RCC 7860 (cell line): ENCODE measurements around the gene PSMA7.
A peak's percentile ranks its signal among the peaks of the same experiment; 100 is the strongest.
"Not testable (repeated sequence)": the region's sequence is repeated elsewhere in the genome, so short reads cannot be mapped to it uniquely, and the experiment has no call there.

ENCODE experiments used
- DNase-seq: peaks from one replicate; pipeline ENCODE4 v3.0.0-alpha.2; 2015; ENCODE audit warnings: low spot score
- FAIRE-seq: peaks from 2 replicates; lab custom pipeline; 2012; peaks lifted over from hg19 to GRCh38; lab: Jason Lieb, UNC

Gene PSMA7

GRCh38 chr20:62120990-62121775 lies 22.0 kb downstream of the PSMA7 start:
- DNase-seq (peak; percentile 24), FAIRE-seq (no peak)

GRCh38 chr20:62120365-62120762 lies 22.8 kb downstream of the PSMA7 start:
- no peak for DNase-seq
- no peak for FAIRE-seq

GRCh38 chr20:62119591-62120364 lies 23.4 kb downstream of the PSMA7 start:
- DNase-seq, result no peak
- no peak for FAIRE-seq

GRCh38 chr20:62119115-62119514 lies 24.1 kb downstream of the PSMA7 start:
- FAIRE-seq, result no peak
- DNase-seq, result no peak

GRCh38 chr20:62118113-62119043 lies 24.8 kb downstream of the PSMA7 start:
- no peak for FAIRE-seq
- DNase-seq, result no peak

GRCh38 chr20:62117658-62118057 lies 25.5 kb downstream of the PSMA7 start:
- FAIRE-seq (no peak), DNase-seq (no peak)

- DNase-seq (no peak), FAIRE-seq (no peak)
Measured at GRCh38 chr20:62117362-62117646, 25.9 kb downstream of the PSMA7 start.

- DNase-seq (no peak), FAIRE-seq (no peak)
Measured at GRCh38 chr20:62116558-62117361, 26.4 kb downstream of the PSMA7 start.

GRCh38 chr20:62115800-62116407 lies 27.3 kb downstream of the PSMA7 start:
- DNase-seq, FAIRE-seq: not testable (repeated sequence)

- DNase-seq (no peak), FAIRE-seq (no peak)
Measured at GRCh38 chr20:62114894-62115293, 28.3 kb downstream of the PSMA7 start.

- DNase-seq (no peak), FAIRE-seq (no peak)
Measured at GRCh38 chr20:62112368-62112767, 30.8 kb downstream of the PSMA7 start.

GRCh38 chr20:62111148-62111547 lies 32.0 kb downstream of the PSMA7 start:
- DNase-seq (no peak), FAIRE-seq (no peak)

GRCh38 chr20:62105592-62105991 lies 37.6 kb downstream of the PSMA7 start:
- FAIRE-seq, result no peak
- DNase-seq, result no peak

GRCh38 chr20:62104791-62105345 lies 38.3 kb downstream of the PSMA7 start:
- DNase-seq (no peak), FAIRE-seq (no peak)

- FAIRE-seq, result no peak
- no peak for DNase-seq
Measured at GRCh38 chr20:62104234-62104789, 38.9 kb downstream of the PSMA7 start.

- DNase-seq, result no peak
- no peak for FAIRE-seq
Measured at GRCh38 chr20:62103508-62104233, 39.5 kb downstream of the PSMA7 start.

GRCh38 chr20:62101078-62101477 lies 42.1 kb downstream of the PSMA7 start:
- FAIRE-seq (no peak), DNase-seq (no peak)

GRCh38 chr20:62097881-62098407 lies 45.2 kb downstream of the PSMA7 start:
- FAIRE-seq (no peak), DNase-seq (no peak)
